Kidney epithelial cell (primary cell): ENCODE data around the gene PSMC2. TPM values are rescaled to one million over a fixed set of nuclear protein-coding genes. Genes with fewer than 3 reads are reported as not detected.

Experiments
- DNase-seq: peaks from one replicate; pipeline ENCODE4 v3.0.0-alpha.2; 2010; ENCODE audit warnings: low read depth
- H3K27me3 ChIP-seq: 2 replicates; pipeline ENCODE4 v1.6.0; 2011; ENCODE audit warnings: low read length; ENCODE audit not compliant: control insufficient read depth, insufficient read depth
- H3K36me3 ChIP-seq: 2 replicates; pipeline ENCODE4 v1.5.1; 2011; ENCODE audit warnings: low read length; ENCODE audit not compliant: control insufficient read depth, insufficient read depth
- H3K4me3 ChIP-seq: 2 replicates; pipeline ENCODE4 v1.5.1; 2011; ENCODE audit warnings: low read depth, mild to moderate bottlenecking, control low read depth, low read length
- CTCF ChIP-seq: IDR thresholded peaks from 2 replicates; pipeline ENCODE4 v1.5.1; 2011; ENCODE audit warnings: mild to moderate bottlenecking, moderate library complexity, low read length, control low read depth, inconsistent platforms; ENCODE audit not compliant: insufficient read depth, poor library complexity, severe bottlenecking
- total RNA-seq: library from RNA; depleted of rRNA; stranded (reverse); fragments of >200 nt; gene quantifications from 2 replicates; pipeline ENCODE4 v1.2.3, GENCODE V29; 2015

PSMC2 gene
- total RNA-seq, 1 donor from 2014 or later: 115 TPM

GRCh38 chr7:103389263-103389662, 41.8 kb downstream of the PSMC2 start:
- H3K36me3 ChIP-seq: no peaks in the 10 kb centered on the region
- no peak overlapping the region for H3K4me3 ChIP-seq
- H3K27me3 ChIP-seq: no peaks in the 10 kb centered on the region
- no peak for DNase-seq
- TF ChIP-seq CTCF: no peak

- TF ChIP-seq CTCF: no peak
- no peak overlapping the region for H3K4me3 ChIP-seq
- no peaks in the 10 kb centered on the region for H3K36me3 ChIP-seq
- DNase-seq: no peak
- no peaks in the 10 kb centered on the region for H3K27me3 ChIP-seq
Observed at GRCh38 chr7:103391150-103391549, 43.7 kb downstream of the PSMC2 start.

- no peak for TF ChIP-seq CTCF
- no peaks in the 10 kb centered on the region for H3K27me3 ChIP-seq
- no peak overlapping the region for H3K4me3 ChIP-seq
- H3K36me3 ChIP-seq: no peaks in the 10 kb centered on the region
- DNase-seq: no peak
Observed at GRCh38 chr7:103391976-103392375, 44.5 kb downstream of the PSMC2 start.

- H3K27me3 ChIP-seq: no peaks in the 10 kb centered on the region
- no peaks in the 10 kb centered on the region for H3K36me3 ChIP-seq
- no peak for DNase-seq
- no peak overlapping the region for H3K4me3 ChIP-seq
- no peak for TF ChIP-seq CTCF
Observed at GRCh38 chr7:103394566-103394965, 47.1 kb downstream of the PSMC2 start.

GRCh38 chr7:103395071-103395470, 47.6 kb downstream of the PSMC2 start:
- H3K27me3 ChIP-seq: no peaks in the 10 kb centered on the region
- no peak for TF ChIP-seq CTCF
- no peak overlapping the region for H3K4me3 ChIP-seq
- DNase-seq: no peak
- no peaks in the 10 kb centered on the region for H3K36me3 ChIP-seq

GRCh38 chr7:103396471-103396870, 49.0 kb downstream of the PSMC2 start:
- H3K36me3 ChIP-seq: no peaks in the 10 kb centered on the region
- no peaks in the 10 kb centered on the region for H3K27me3 ChIP-seq
- TF ChIP-seq CTCF: no peak
- no peak for DNase-seq
- no peak overlapping the region for H3K4me3 ChIP-seq
